K562 treated with DMSO at 1 percent for 4 hours (cell line): Measurements from ENCODE around the gene BEND7. TPM values are rescaled to one million over a fixed set of nuclear protein-coding genes. Genes with fewer than 3 reads are reported as not detected.

ENCODE experiments used
- total RNA-seq: library from RNA; unstranded; fragments of 300-600 nt; gene quantifications from 2 replicates; pipeline ENCODE4 v1.2.3, GENCODE V29; 2022; ENCODE audit not compliant: insufficient read depth

Gene BEND7
- 4.1 and 6.6 TPM in 2 replicates for total RNA-seq

GRCh38 chr10:13528875-13529713 is at the start of gene BEND7:
TSS of gene BEND7 (minus strand) at chr10:13529014. CDS start at chr10:13528533, 481 bp downstream.

Other genes with a start within 250 kb of the BEND7 start
- gene PHYH, start 228.9 kb downstream of the BEND7 start, total RNA-seq, result 6.8 and 7.0 TPM in 2 replicates
- gene SEPHS1, start 180.7 kb downstream of the BEND7 start, total RNA-seq, result 17.4 and 30.2 TPM in 2 replicates
- 6.3 and 8.0 TPM in 2 replicates for gene PRPF18, start 58.0 kb upstream of the BEND7 start, total RNA-seq